Measurements from ENCODE around the gene A4GALT.
"Not testable (repeated sequence)": the region's sequence is repeated elsewhere in the genome, so short reads cannot be mapped to it uniquely, and the experiment has no call there.

A4GALT gene

GRCh38 chr22:42670921-42671709 is 49.6 kb downstream of the A4GALT start:
- Histone ChIP-seq H3K9me3 (ENCODE audit: low read length) (no peaks in the 10 kb centered on the region), H3K36me3 (ENCODE audit: insufficient read depth, low read length) (no peaks in the 10 kb centered on the region), H3K79me2 (ENCODE audit: insufficient read depth, low read length) (no peaks in the 10 kb centered on the region), H3K9ac (ENCODE audit: low read length) (no peak overlapping the region), H3K4me1 (ENCODE audit: insufficient read depth, low read length, severe bottlenecking) (peaks cover 15% of the 10 kb centered on the region), H4K20me1 (ENCODE audit: insufficient read depth, low read length) (no peaks in the 10 kb centered on the region), H3K27ac (ENCODE audit: low read depth, low read length, poor library complexity, severe bottlenecking) (peak overlapping the region; percentile 86), H3F3A (ENCODE audit: insufficient read depth, low read length) (no peaks in the 10 kb centered on the region), H3K4me3 (ENCODE audit: low read depth, low read length, poor library complexity, severe bottlenecking) (no peak overlapping the region), H3K4me2 (ENCODE audit: low read length) (peak overlapping the region; percentile 41), H3K9me2 (ENCODE audit: low read depth, low read length) (no peaks in the 10 kb centered on the region), H3K27me3 (ENCODE audit: insufficient read depth, low read length) (no peaks in the 10 kb centered on the region), H2AFZ (ENCODE audit: low read length) (no peak overlapping the region)
- TF ChIP-seq EZH2 (IDR thresholded peaks at IDR 0.05; ENCODE audit: borderline replicate concordance, low read length), result no peak
- no peak for TF ChIP-seq CTCF (IDR thresholded peaks at IDR 0.05; ENCODE audit: low read length)

- Histone ChIP-seq H3K9me3 (ENCODE audit: low read length) (no peaks in the 10 kb centered on the region), H3K27ac (ENCODE audit: low read depth, low read length, poor library complexity, severe bottlenecking) (peak overlapping the region; percentile 86), H3K4me1 (ENCODE audit: insufficient read depth, low read length, severe bottlenecking) (peaks cover 24% of the 10 kb centered on the region), H4K20me1 (ENCODE audit: insufficient read depth, low read length) (no peaks in the 10 kb centered on the region), H3F3A (ENCODE audit: insufficient read depth, low read length) (no peaks in the 10 kb centered on the region; the same call in 1 of the 2 replicates), H3K79me2 (ENCODE audit: insufficient read depth, low read length) (no peaks in the 10 kb centered on the region), H3K9ac (ENCODE audit: low read length) (no peak overlapping the region), H3K4me2 (ENCODE audit: low read length) (no peak overlapping the region), H3K4me3 (ENCODE audit: low read depth, low read length, poor library complexity, severe bottlenecking) (no peak overlapping the region), H2AFZ (ENCODE audit: low read length) (no peak overlapping the region), H3K9me2 (ENCODE audit: low read depth, low read length) (no peaks in the 10 kb centered on the region), H3K27me3 (ENCODE audit: insufficient read depth, low read length) (no peaks in the 10 kb centered on the region), H3K36me3 (ENCODE audit: insufficient read depth, low read length) (no peaks in the 10 kb centered on the region)
- TF ChIP-seq CTCF (IDR thresholded peaks at IDR 0.05; ENCODE audit: low read length) (no peak), EZH2 (IDR thresholded peaks at IDR 0.05; ENCODE audit: borderline replicate concordance, low read length) (no peak)
These were observed 50.6 kb downstream of the A4GALT start for GRCh38 chr22:42670046-42670445.

- H3K36me3 ChIP-seq (ENCODE audit: insufficient read depth, low read length); H3K4me3 ChIP-seq (ENCODE audit: low read depth, low read length, poor library complexity, severe bottlenecking); H2AFZ ChIP-seq (ENCODE audit: low read length); H3K9me3 ChIP-seq (ENCODE audit: low read length); H3F3A ChIP-seq (ENCODE audit: insufficient read depth, low read length); H4K20me1 ChIP-seq (ENCODE audit: insufficient read depth, low read length); H3K9me2 ChIP-seq (ENCODE audit: low read depth, low read length); H3K4me2 ChIP-seq (ENCODE audit: low read length); H3K27me3 ChIP-seq (ENCODE audit: insufficient read depth, low read length); H3K9ac ChIP-seq (ENCODE audit: low read length); H3K79me2 ChIP-seq (ENCODE audit: insufficient read depth, low read length): not testable (repeated sequence)
- peaks cover 47% of the 10 kb centered on the region for H3K4me1 ChIP-seq (ENCODE audit: insufficient read depth, low read length, severe bottlenecking)
- H3K27ac ChIP-seq (ENCODE audit: low read depth, low read length, poor library complexity, severe bottlenecking), result peak overlapping the region; percentile 93
These were observed 54.3 kb downstream of the A4GALT start for GRCh38 chr22:42666393-42666792.
